ENCODE data around the gene REG4. TPM values are rescaled to one million over a fixed set of nuclear protein-coding genes. Genes with fewer than 3 reads are reported as not detected.
"Not testable (repeated sequence)": the region's sequence is repeated elsewhere in the genome, so short reads cannot be mapped to it uniquely, and the experiment has no call there.

The REG4 gene
- not detected in 2 replicates for total RNA-seq
- total RNA-seq (2013), result not detected
- not detected in 2 replicates for polyA plus RNA-seq
- not detected in 2 replicates for polyA minus RNA-seq

DNA sequence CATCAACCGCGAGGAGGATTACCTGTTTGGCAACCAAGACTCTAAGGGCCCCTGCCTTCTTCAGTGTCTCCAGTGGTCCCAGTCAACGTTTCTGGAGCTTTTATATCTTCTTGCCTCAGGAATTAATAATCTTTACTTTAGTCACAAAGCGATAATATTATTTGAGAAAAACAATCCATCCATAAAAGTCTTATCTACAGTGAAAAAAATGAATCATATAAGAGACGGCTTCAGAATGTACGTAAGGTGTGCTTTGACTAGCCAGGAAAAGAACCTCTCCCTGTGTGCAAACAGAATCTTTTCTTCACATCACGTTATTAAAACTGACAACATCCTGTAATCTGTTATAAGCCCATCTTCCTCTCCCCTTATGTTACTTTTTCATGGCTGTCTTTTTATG lies at the start of gene REG4:
TSS of gene REG4 (minus strand) at position 74 of the 400 bp plus-strand sequence. CDS start 2,691 bp downstream, outside the sequence.
- H3K9ac ChIP-seq (ENCODE audit: low read length), result no peak within 1 kb of the TSS
- Mint-ChIP-seq H3K4me1 (no peaks in the 10 kb centered on the region), H3K27ac (no peak within 1 kb of the TSS), H3K27me3 (peaks cover 19% of the 10 kb centered on the region), H3K9me3 (ENCODE audit: insufficient read depth) (no peaks in the 10 kb centered on the region), H3K4me3 (no peak within 1 kb of the TSS)
- ChIA-PET POLR2A (no interaction called here), CTCF (interaction anchor here (1.1 to 1.7 kb wide), 3 partner anchors 9 to 23 kb away, joined by 4 to 5 read pairs (median 4); no protein-coding TSS in a partner anchor)
- H3K36me3 ChIP-seq (replicated peaks in 1 of 2; ENCODE audit: control extremely low read depth in 1 of 2, control insufficient read depth in 1 of 2, extremely low read depth in 1 of 2, insufficient read depth in 2 of 2, low read length in 1 of 2), result no peaks in the 10 kb centered on the region
- no peak for TF ChIP-seq EZH2 (IDR thresholded peaks at IDR 0.05; ENCODE audit: borderline replicate concordance, insufficient read depth, low read depth, low read length, poor library complexity, severe bottlenecking)
- TF ChIP-seq, protein P1, sequence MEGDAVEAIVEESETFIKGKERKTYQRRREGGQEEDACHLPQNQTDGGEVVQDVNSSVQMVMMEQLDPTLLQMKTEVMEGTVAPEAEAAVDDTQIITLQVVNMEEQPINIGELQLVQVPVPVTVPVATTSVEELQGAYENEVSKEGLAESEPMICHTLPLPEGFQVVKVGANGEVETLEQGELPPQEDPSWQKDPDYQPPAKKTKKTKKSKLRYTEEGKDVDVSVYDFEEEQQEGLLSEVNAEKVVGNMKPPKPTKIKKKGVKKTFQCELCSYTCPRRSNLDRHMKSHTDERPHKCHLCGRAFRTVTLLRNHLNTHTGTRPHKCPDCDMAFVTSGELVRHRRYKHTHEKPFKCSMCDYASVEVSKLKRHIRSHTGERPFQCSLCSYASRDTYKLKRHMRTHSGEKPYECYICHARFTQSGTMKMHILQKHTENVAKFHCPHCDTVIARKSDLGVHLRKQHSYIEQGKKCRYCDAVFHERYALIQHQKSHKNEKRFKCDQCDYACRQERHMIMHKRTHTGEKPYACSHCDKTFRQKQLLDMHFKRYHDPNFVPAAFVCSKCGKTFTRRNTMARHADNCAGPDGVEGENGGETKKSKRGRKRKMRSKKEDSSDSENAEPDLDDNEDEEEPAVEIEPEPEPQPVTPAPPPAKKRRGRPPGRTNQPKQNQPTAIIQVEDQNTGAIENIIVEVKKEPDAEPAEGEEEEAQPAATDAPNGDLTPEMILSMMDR (IDR thresholded peaks at IDR 0.05), result no peak
- H3K27ac ChIP-seq (ENCODE audit: low read length in 2 of 2), result no peak within 1 kb of the TSS
- no peak within 1 kb of the TSS for H3K4me2 ChIP-seq (replicated peaks; ENCODE audit: low read depth, low read length, poor library complexity, severe bottlenecking)
- DNase-seq, result no peak
- no peaks in the 10 kb centered on the region for H3K4me1 ChIP-seq (ENCODE audit: control insufficient read depth in 2 of 2, insufficient read depth in 2 of 2, low read length in 2 of 2)
- peaks cover 0 to 12% (median 5%) of the 10 kb centered on the region in 4 experiments for H3K27me3 ChIP-seq (replicated peaks in 1 of 4; ENCODE audit: control extremely low read depth in 1 of 4, control insufficient read depth in 3 of 4, insufficient read depth in 4 of 4, low read length in 3 of 4)
- H4K20me1 ChIP-seq (ENCODE audit: control insufficient read depth, insufficient read depth, low read length, poor library complexity, severe bottlenecking), result no peaks in the 10 kb centered on the region
- H2AFZ ChIP-seq (ENCODE audit: insufficient read depth, low read depth, low read length, poor library complexity, severe bottlenecking), result no peak within 1 kb of the TSS
- H3K79me2 ChIP-seq (ENCODE audit: control insufficient read depth, insufficient read depth, low read length), result no peaks in the 10 kb centered on the region
- ATAC-seq (ENCODE audit: low read depth), result no peak
- H3K9me3 ChIP-seq (ENCODE audit: control extremely low read depth in 1 of 3, control insufficient read depth in 2 of 3, insufficient read depth in 1 of 3, low read length in 2 of 3), result no peaks in the 10 kb centered on the region
- no peak within 1 kb of the TSS for H3K4me3 ChIP-seq (ENCODE audit: control extremely low read depth in 1 of 5, extremely low read depth in 1 of 5, insufficient read depth in 1 of 5, low read depth in 2 of 5, low read length in 4 of 5)
- intact Hi-C loops (cut with micrococcal nuclease), result no loop called here
- WGBS (ENCODE audit: insufficient coverage), result no CpG with 5 or more reads among the region's 7 CpGs

DNA sequence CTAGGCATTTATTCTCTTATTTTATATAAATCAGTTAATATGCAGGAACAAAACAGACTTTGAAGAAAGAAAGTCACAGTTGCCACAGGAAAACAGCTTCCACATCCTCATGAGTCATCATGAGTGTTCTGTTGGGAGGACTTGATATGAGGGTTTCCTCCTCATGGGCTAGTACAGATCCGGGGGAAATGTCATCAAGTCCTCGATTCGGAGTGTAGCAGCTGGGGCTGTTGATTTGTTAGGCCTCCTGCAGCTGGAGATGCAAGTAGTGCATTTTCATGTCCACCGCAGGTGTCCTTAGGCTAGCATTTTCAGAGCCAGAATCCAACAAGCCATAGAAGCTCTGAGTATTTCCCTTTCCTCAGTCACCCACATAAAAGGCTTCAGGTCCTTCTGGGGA lies 48.4 kb upstream of the REG4 start:
- H3K9ac ChIP-seq (ENCODE audit: low read length), result no peak overlapping the region
- WGBS (ENCODE audit: insufficient coverage), result 0% methylated on average over 3 of the region's 4 CpGs
- Mint-ChIP-seq H3K4me3 (no peak overlapping the region), H3K9me3 (ENCODE audit: insufficient read depth) (no peaks in the 10 kb centered on the region), H3K27me3 (peaks cover 35% of the 10 kb centered on the region), H3K27ac (no peak overlapping the region), H3K4me1 (no peaks in the 10 kb centered on the region)
- no peaks in the 10 kb centered on the region for H3K4me1 ChIP-seq (ENCODE audit: control insufficient read depth in 2 of 2, insufficient read depth in 2 of 2, low read length in 2 of 2)
- no peak for TF ChIP-seq EZH2 (IDR thresholded peaks at IDR 0.05; ENCODE audit: borderline replicate concordance, insufficient read depth, low read depth, low read length, poor library complexity, severe bottlenecking)
- TF ChIP-seq, protein P1 (IDR thresholded peaks at IDR 0.05), result no peak
- intact Hi-C loops (cut with micrococcal nuclease), result no loop called here
- no peak overlapping the region for H3K4me3 ChIP-seq (ENCODE audit: control extremely low read depth in 1 of 5, extremely low read depth in 1 of 5, insufficient read depth in 1 of 5, low read depth in 2 of 5, low read length in 4 of 5)
- CTCF ChIA-PET, result no interaction called here
- H3K27me3 ChIP-seq (replicated peaks in 1 of 4; ENCODE audit: control extremely low read depth in 1 of 4, control insufficient read depth in 3 of 4, insufficient read depth in 4 of 4, low read length in 3 of 4), result no peaks in the 10 kb centered on the region
- H3K79me2 ChIP-seq (ENCODE audit: control insufficient read depth, insufficient read depth, low read length), result no peaks in the 10 kb centered on the region
- no peak overlapping the region for H3K4me2 ChIP-seq (replicated peaks; ENCODE audit: low read depth, low read length, poor library complexity, severe bottlenecking)
- POLR2A ChIA-PET, result no interaction called here
- ATAC-seq (ENCODE audit: low read depth), result no peak
- no peaks in the 10 kb centered on the region for H4K20me1 ChIP-seq (ENCODE audit: control insufficient read depth, insufficient read depth, low read length, poor library complexity, severe bottlenecking)
- no peak for DNase-seq
- H3K27ac ChIP-seq (ENCODE audit: low read length in 2 of 2), result no peak overlapping the region
- no peaks in the 10 kb centered on the region for H3K9me3 ChIP-seq (ENCODE audit: control extremely low read depth in 1 of 3, control insufficient read depth in 2 of 3, insufficient read depth in 1 of 3, low read length in 2 of 3)
- no peak overlapping the region for H2AFZ ChIP-seq (ENCODE audit: insufficient read depth, low read depth, low read length, poor library complexity, severe bottlenecking)
- H3K36me3 ChIP-seq (replicated peaks in 1 of 2; ENCODE audit: control extremely low read depth in 1 of 2, control insufficient read depth in 1 of 2, extremely low read depth in 1 of 2, insufficient read depth in 2 of 2, low read length in 1 of 2), result no peaks in the 10 kb centered on the region

DNA sequence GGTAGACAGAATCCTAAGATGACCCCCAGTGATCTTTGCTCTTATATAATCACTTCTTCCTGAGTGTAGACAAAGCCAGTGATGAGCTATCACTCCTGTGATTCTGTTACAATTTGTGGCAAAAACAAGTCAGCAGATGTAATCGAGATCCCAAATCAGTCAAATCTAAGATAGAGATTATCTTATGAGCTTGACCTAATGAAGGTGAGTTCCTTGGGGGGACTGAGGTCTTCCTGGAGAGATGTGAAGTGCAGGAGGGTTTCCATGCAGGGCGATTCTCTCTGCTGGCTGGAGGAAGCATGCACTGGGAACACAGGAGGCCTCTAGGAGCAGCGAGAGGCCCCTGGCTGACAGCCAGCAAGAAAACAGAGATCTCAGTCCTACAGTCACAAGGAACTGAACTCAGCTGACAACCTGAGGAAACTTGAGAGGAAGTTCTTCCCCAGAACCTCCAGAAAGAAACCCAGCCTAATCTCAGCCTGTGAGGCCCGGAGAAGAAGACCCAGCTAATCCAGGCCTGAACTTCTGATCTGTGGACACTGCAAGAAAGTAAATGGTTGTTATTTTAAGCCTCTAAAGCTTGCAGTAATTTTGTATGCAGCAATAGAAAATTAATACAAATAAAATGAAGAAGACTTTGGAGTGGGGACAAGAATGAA lies 47.4 kb upstream of the REG4 start:
- peaks cover 35% of the 10 kb centered on the region for H3K27me3 Mint-ChIP-seq
- H4K20me1 ChIP-seq (ENCODE audit: control insufficient read depth, insufficient read depth, low read length, poor library complexity, severe bottlenecking); H3K36me3 ChIP-seq (replicated peaks in 1 of 2; ENCODE audit: control extremely low read depth in 1 of 2, control insufficient read depth in 1 of 2, extremely low read depth in 1 of 2, insufficient read depth in 2 of 2, low read length in 1 of 2); H3K27ac ChIP-seq (ENCODE audit: low read length in 2 of 2); H3K4me1 ChIP-seq (ENCODE audit: control insufficient read depth in 2 of 2, insufficient read depth in 2 of 2, low read length in 2 of 2); H3K4me1 Mint-ChIP-seq; intact Hi-C loops (cut with micrococcal nuclease); H2AFZ ChIP-seq (ENCODE audit: insufficient read depth, low read depth, low read length, poor library complexity, severe bottlenecking); H3K4me3 ChIP-seq (ENCODE audit: control extremely low read depth in 1 of 5, extremely low read depth in 1 of 5, insufficient read depth in 1 of 5, low read depth in 2 of 5, low read length in 4 of 5); H3K9me3 Mint-ChIP-seq (ENCODE audit: insufficient read depth); ATAC-seq (ENCODE audit: low read depth); H3K27me3 ChIP-seq (replicated peaks in 1 of 4; ENCODE audit: control extremely low read depth in 1 of 4, control insufficient read depth in 3 of 4, insufficient read depth in 4 of 4, low read length in 3 of 4); H3K9me3 ChIP-seq (ENCODE audit: control extremely low read depth in 1 of 3, control insufficient read depth in 2 of 3, insufficient read depth in 1 of 3, low read length in 2 of 3); H3K4me3 Mint-ChIP-seq; POLR2A ChIA-PET; H3K27ac Mint-ChIP-seq; H3K9ac ChIP-seq (ENCODE audit: low read length); DNase-seq; H3K4me2 ChIP-seq (replicated peaks; ENCODE audit: low read depth, low read length, poor library complexity, severe bottlenecking); H3K79me2 ChIP-seq (ENCODE audit: control insufficient read depth, insufficient read depth, low read length): not testable (repeated sequence)
- CTCF ChIA-PET, result interaction anchor here (1.1 to 1.2 kb wide), 2 partner anchors 11 to 50 kb away, joined by 4 read pairs; no protein-coding TSS in a partner anchor
- 45% methylated on average over 2 of the region's 4 CpGs for WGBS (ENCODE audit: insufficient coverage)

Data from B cell (primary cell).